GM23248 (cell line): ENCODE measurements around the gene CGNL1. TPM values are rescaled to one million over a fixed set of nuclear protein-coding genes. Genes with fewer than 3 reads are reported as not detected.

ENCODE experiments used
- DNase-seq: peaks from one replicate; pipeline ENCODE4 v3.0.0-alpha.2; 2015
- H2AFZ ChIP-seq: fragments of 200-600 bp; sonication (generic); 2 replicates; pipeline ENCODE4 v1.6.1; 2016; ENCODE audit warnings: antibody characterized with exemption
- H3F3A ChIP-seq: fragments of 200-600 bp; sonication (generic); 2 replicates; pipeline ENCODE4 v1.6.1; 2016; ENCODE audit warnings: mild to moderate bottlenecking, antibody characterized with exemption, mixed run types; ENCODE audit not compliant: insufficient read depth
- H3K27ac ChIP-seq: fragments of 200-600 bp; sonication (generic); 2 replicates; pipeline ENCODE4 v1.5.1; 2016; ENCODE audit warnings: mild to moderate bottlenecking
- H3K27me3 ChIP-seq: fragments of 200-600 bp; sonication (generic); replicated peaks from 2 replicates; pipeline ENCODE4 v1.6.1; 2016; ENCODE audit warnings: mild to moderate bottlenecking; ENCODE audit not compliant: insufficient read depth
- H3K36me3 ChIP-seq: fragments of 200-600 bp; sonication (generic); 2 replicates; pipeline ENCODE4 v1.6.1; 2016; ENCODE audit warnings: low read depth, mild to moderate bottlenecking
- H3K4me1 ChIP-seq: fragments of 200-600 bp; sonication (generic); 2 replicates; pipeline ENCODE4 v1.6.1; 2016; ENCODE audit warnings: mild to moderate bottlenecking; ENCODE audit not compliant: insufficient read depth
- H3K4me2 ChIP-seq: fragments of 200-600 bp; sonication (generic); one replicate; pipeline ENCODE4 v1.6.1; 2016; ENCODE audit warnings: mild to moderate bottlenecking; ENCODE audit not compliant: unreplicated experiment
- H3K4me3 ChIP-seq: fragments of 200-600 bp; sonication (generic); 2 replicates; pipeline ENCODE4 v1.5.1; 2016; ENCODE audit warnings: mild to moderate bottlenecking
- H3K79me2 ChIP-seq: fragments of 200-600 bp; sonication (generic); 2 replicates; pipeline ENCODE4 v1.6.1; 2016; ENCODE audit warnings: mild to moderate bottlenecking; ENCODE audit not compliant: insufficient read depth
- H3K9ac ChIP-seq: fragments of 200-600 bp; sonication (generic); 2 replicates; pipeline ENCODE4 v1.6.1; 2016; ENCODE audit warnings: mild to moderate bottlenecking
- H3K9me2 ChIP-seq: fragments of 200-600 bp; sonication (generic); 2 replicates; pipeline ENCODE4 v1.6.1; 2016; ENCODE audit warnings: mixed run types, mild to moderate bottlenecking, moderate library complexity; ENCODE audit not compliant: insufficient read depth
- H3K9me3 ChIP-seq: fragments of 200-600 bp; sonication (generic); one replicate; pipeline ENCODE4 v1.6.1; 2017; ENCODE audit warnings: low read depth
- H4K20me1 ChIP-seq: fragments of 200-600 bp; sonication (generic); 2 replicates; pipeline ENCODE4 v1.6.0; 2016; ENCODE audit not compliant: insufficient read depth
- EZH2 ChIP-seq: fragments of 200-600 bp; sonication (generic); IDR thresholded peaks from 2 replicates; pipeline ENCODE4 v1.6.1; 2018; ENCODE audit warnings: antibody characterized with exemption, mild to moderate bottlenecking; ENCODE audit not compliant: insufficient read depth, poor library complexity, severe bottlenecking
- EZH2phosphoT487 ChIP-seq: fragments of 200-600 bp; sonication (generic); IDR thresholded peaks from 2 replicates; pipeline ENCODE4 v1.6.1; 2018; ENCODE audit warnings: antibody characterized with exemption, moderate library complexity, mild to moderate bottlenecking, low read depth; ENCODE audit not compliant: insufficient read depth
- WGBS, 2 experiments: methylation state at CpG; one replicate each; pipeline ENCODE4 v1.1.6; 2015 to 2017; ENCODE audit warnings: low lambda C conversion rate in 2 of 2, low coverage in 1 of 2; ENCODE audit errors: missing lambda C conversion rate in 2 of 2; 5-methylcytosine and 5-hydroxymethylcytosine counted together
- in situ Hi-C: fragments of 300-500 bp; cut with MboI; formaldehyde crosslinking; loops from 2 replicates; pipeline ENCODE4 v1.15.0; 2020
- polyA plus RNA-seq: library from polyadenylated mRNA; unstranded; fragments of >200 nt; fragmentation: Nextera tagmentation; extraction: Ambion mirVana; gene quantifications from 2 replicates; pipeline ENCODE4 v1.2.1, GENCODE V29; 2016
- total RNA-seq: library from RNA; depleted of rRNA; stranded (reverse); fragments of >200 nt; shearing (Covaris generic); gene quantifications from 2 replicates; pipeline ENCODE4 v1.2.3, GENCODE V29; 2014

The CGNL1 gene
- total and polyA plus RNA-seq, 2 experiments from 2014 or later, result 0.11 TPM

DNA sequence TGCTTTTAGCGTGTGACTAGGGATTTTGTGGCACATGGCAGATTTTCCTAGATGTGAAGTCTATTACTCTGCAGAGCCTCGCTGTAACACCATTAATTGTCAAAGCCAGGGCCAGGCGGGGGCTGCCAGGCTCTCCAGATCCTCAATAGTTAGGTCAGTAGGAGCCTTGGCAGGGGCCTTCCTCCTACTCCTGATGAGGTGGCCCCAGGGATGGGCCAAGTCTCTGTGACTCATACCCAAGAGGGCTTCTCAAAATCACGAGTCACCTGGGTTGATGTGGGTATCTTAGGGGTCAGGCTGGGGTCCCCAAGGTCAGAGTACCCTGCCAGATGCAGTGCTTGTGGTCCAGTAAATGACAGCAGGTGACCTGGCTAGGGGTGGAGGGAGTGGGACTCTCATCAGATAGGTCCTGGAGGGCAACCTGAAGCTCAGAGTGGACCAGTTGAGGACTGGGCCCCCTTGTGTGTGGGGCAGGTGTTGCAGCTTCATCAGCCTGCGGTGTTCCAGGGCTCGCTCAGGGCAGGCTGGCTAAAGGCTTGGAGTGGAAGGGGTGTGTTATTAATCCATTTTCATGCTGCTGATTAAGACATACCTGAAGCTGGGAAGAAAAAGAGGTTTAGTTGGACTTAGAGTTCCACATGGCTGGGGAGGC, 126.9 kb downstream of the CGNL1 start:
- Histone ChIP-seq H3K4me2 (no peak overlapping the region), H3K9me3 (no peaks in the 10 kb centered on the region), H3F3A (peaks cover 19% of the 10 kb centered on the region), H3K27ac (no peak overlapping the region), H2AFZ (no peak overlapping the region), H3K36me3 (no peaks in the 10 kb centered on the region), H3K27me3 (no peaks in the 10 kb centered on the region), H4K20me1 (no peaks in the 10 kb centered on the region), H3K79me2 (no peaks in the 10 kb centered on the region), H3K9me2 (no peaks in the 10 kb centered on the region), H3K4me3 (no peak overlapping the region), H3K9ac (no peak overlapping the region), H3K4me1 (peaks cover 43% of the 10 kb centered on the region)
- 84 to 85% methylated on average over 6 of the region's 6 CpGs for WGBS, 2 experiments
- peak; percentile 66 for DNase-seq
- in situ Hi-C loops, result no loop called here
- TF ChIP-seq EZH2phosphoT487 (no peak), EZH2 (no peak)

DNA sequence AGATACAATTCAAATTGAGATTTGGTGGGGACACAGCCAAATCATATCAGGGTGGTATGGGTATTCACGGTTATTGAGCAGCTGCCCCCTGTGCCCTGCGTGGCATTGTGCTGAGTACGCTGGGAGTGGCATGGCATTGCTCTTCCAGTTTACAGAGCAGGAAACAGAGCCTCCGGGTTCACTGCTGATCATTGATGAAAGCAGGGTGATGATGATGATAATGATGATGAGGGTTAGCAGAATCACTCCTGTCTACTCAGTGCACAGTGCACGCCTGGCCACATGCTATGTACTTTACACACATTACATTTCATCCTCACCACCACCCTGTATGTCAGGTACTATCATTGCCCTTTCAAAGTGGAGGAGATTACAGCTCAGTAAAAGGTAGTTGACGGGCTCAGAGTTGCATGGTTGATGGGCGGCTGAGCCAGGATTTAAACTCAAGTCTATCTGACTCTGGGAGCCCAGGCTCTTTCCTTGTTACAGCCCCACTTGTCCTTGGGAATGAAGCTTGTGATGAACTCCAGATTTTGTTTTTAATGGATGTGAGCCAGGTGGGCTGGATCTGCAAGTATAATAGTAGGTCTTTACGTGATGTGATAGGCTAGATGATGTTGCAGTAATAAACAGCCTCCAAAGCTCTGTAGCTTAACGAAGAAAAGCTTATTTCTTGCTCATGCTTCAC, 127.8 kb downstream of the CGNL1 start:
- H3K27me3 ChIP-seq, result no peaks in the 10 kb centered on the region
- H3K9me2 ChIP-seq, result no peaks in the 10 kb centered on the region
- 87 to 91% methylated on average over 9 of the region's 9 CpGs for WGBS, 2 experiments
- peaks cover 19% of the 10 kb centered on the region for H3F3A ChIP-seq
- no peak overlapping the region for H2AFZ ChIP-seq
- H3K9me3 ChIP-seq, result no peaks in the 10 kb centered on the region
- no peak for TF ChIP-seq EZH2
- no peak for TF ChIP-seq EZH2phosphoT487
- H3K4me3 ChIP-seq, result no peak overlapping the region
- DNase-seq, result no peak
- H3K9ac ChIP-seq, result no peak overlapping the region
- no peak overlapping the region for H3K4me2 ChIP-seq
- peaks cover 43% of the 10 kb centered on the region for H3K4me1 ChIP-seq
- no peaks in the 10 kb centered on the region for H3K79me2 ChIP-seq
- no peak overlapping the region for H3K27ac ChIP-seq
- H4K20me1 ChIP-seq, result no peaks in the 10 kb centered on the region
- no peaks in the 10 kb centered on the region for H3K36me3 ChIP-seq
- in situ Hi-C loops, result no loop called here

DNA sequence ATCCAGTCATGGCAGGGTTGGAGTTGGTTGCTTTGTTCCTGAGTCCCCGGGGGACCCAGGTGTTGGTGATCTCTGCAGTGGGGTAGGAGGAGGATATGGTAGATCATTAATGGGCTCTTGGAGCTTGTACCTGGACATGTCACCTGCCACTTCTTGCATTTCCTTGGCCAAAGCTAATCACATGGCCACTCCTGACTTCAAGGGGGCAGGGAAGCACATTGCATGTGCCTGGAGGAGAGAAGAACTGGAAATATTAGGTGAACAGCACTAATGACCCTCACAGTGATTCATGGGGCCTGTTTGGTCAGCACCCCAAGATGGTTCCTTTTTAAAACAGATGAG, 128.3 kb downstream of the CGNL1 start:
- H3K9me3 ChIP-seq, result no peaks in the 10 kb centered on the region
- H3K36me3 ChIP-seq, result no peaks in the 10 kb centered on the region
- H3K4me1 ChIP-seq, result peaks cover 48% of the 10 kb centered on the region
- peak; percentile 13 for DNase-seq
- H4K20me1 ChIP-seq, result no peaks in the 10 kb centered on the region
- peak overlapping the region; percentile 82; the same call in 1 of the 2 replicates for H3K27ac ChIP-seq
- no peaks in the 10 kb centered on the region for H3K79me2 ChIP-seq
- 92 to 100% methylated on average over 1 of the region's 1 CpG for WGBS, 2 experiments
- H3K9me2 ChIP-seq, result no peaks in the 10 kb centered on the region
- no peak overlapping the region for H3K4me2 ChIP-seq
- no peak for TF ChIP-seq EZH2
- TF ChIP-seq EZH2phosphoT487, result no peak
- no peak overlapping the region for H3K9ac ChIP-seq
- H3F3A ChIP-seq, result peaks cover 19% of the 10 kb centered on the region
- no peaks in the 10 kb centered on the region for H3K27me3 ChIP-seq
- no peak overlapping the region for H2AFZ ChIP-seq
- in situ Hi-C loops, result no loop called here
- H3K4me3 ChIP-seq, result no peak overlapping the region

DNA sequence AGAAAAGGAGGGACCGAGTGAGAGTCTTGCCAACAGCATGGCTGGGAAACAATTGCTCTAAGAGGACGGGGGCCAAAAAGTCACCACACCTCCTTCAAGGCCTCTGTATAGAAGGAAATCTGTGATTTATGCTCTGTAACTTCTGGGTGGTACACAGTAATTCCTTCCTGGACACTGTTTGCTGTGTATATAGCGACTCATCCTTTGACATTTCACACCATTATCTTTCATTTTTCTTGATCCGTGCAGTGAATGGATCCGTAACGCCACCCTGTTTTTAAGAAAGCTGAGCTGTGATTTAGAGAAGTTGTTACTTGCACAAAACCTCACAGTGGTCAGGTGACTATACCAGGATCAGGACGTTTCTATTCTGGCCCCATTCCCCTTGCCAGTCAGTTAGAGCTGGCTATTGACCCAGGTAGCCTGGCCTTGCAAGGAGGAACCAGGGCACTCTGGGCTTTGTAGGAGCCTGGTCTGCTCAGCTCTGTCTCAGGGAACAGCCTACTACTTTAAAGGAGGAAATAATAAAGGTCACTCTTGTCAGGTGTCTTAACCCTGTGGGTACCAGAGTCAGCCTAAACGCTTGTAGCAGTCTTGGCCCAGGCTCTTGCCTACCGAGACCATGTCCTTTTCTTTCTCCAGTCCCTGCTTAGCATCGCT, 128.9 kb downstream of the CGNL1 start:
- Histone ChIP-seq H3K9me2 (no peaks in the 10 kb centered on the region), H4K20me1 (no peaks in the 10 kb centered on the region), H3K36me3 (no peaks in the 10 kb centered on the region), H2AFZ (peak overlapping the region; percentile 86), H3K4me2 (peak overlapping the region; percentile 24), H3K4me1 (peaks cover 51% of the 10 kb centered on the region), H3K27ac (peak overlapping the region; percentile 82), H3K9ac (no peak overlapping the region), H3K4me3 (no peak overlapping the region), H3F3A (peaks cover 19% of the 10 kb centered on the region), H3K27me3 (no peaks in the 10 kb centered on the region), H3K79me2 (no peaks in the 10 kb centered on the region), H3K9me3 (no peaks in the 10 kb centered on the region)
- in situ Hi-C loops, result no loop called here
- 51 to 56% methylated on average over 10 of the region's 10 CpGs for WGBS, 2 experiments
- TF ChIP-seq EZH2, result no peak
- TF ChIP-seq EZH2phosphoT487, result no peak
- peak; percentile 63 for DNase-seq
